Stomach (tissue), 9 donors: Measurements from ENCODE around the gene EXOG. TPM values are rescaled to one million over a fixed set of nuclear protein-coding genes. Genes with fewer than 3 reads are reported as not detected.

Source experiments
- DNase-seq, 2 donors: peaks; one replicate each; pipeline versions ENCODE4 v3.0.0 to v3.0.0-alpha.2; 2013 to 2019
- H3K27ac ChIP-seq, 5 donors: fragments of 200-600 bp in 4 of 5; sonication (generic) in 4 of 5; one replicate each; pipeline ENCODE4 v1.5.1; 2013 to 2019; ENCODE audit warnings: mild to moderate bottlenecking in 1 of 5, moderate library complexity in 1 of 5
- H3K27me3 ChIP-seq, 3 donors: fragments of 200-600 bp; sonication (generic); one replicate each; pipeline ENCODE4 v1.5.1; 2017 to 2019; ENCODE audit warnings: mixed run types in 1 of 3
- H3K36me3 ChIP-seq, 4 donors: fragments of 200-600 bp; sonication (generic); 1 replicate in 3 of 4; 2 replicates in 1 of 4; pipeline ENCODE4 v1.5.1; 2016 to 2019
- H3K4me1 ChIP-seq, 4 donors: fragments of 200-600 bp; sonication (generic); one replicate each; pipeline ENCODE4 v1.5.1; 2016 to 2019
- H3K4me3 ChIP-seq, 4 donors: fragments of 200-600 bp; sonication (generic) in 3 of 4; one replicate each; pipeline ENCODE4 v1.5.1; 2016 to 2019; ENCODE audit warnings: mild to moderate bottlenecking in 1 of 4
- H3K9me3 ChIP-seq, 4 donors: fragments of 200-600 bp; sonication (generic); one replicate each; pipeline ENCODE4 v1.5.1; 2016 to 2019
- CTCF ChIP-seq, 7 experiments: fragments of 450-650 bp in 4 of 7; fragments of 200-600 bp in 3 of 7; sonication (generic) in 3 of 7; IDR thresholded peaks; one replicate each; pipeline ENCODE4 v1.5.1; 2016 to 2019; ENCODE audit warnings: antibody characterized with exemption in 7 of 7, control low read depth in 2 of 7, mild to moderate bottlenecking in 1 of 7
- EP300 ChIP-seq: sonication (generic); formaldehyde crosslinking; IDR thresholded peaks from one replicate; pipeline ENCODE4 v1.6.1; 2017; ENCODE audit warnings: antibody characterized with exemption
- POLR2A ChIP-seq, 4 donors: fragments of 450-650 bp; IDR thresholded peaks; one replicate each; pipeline ENCODE4 v1.6.1; 2016; ENCODE audit warnings: antibody characterized with exemption in 4 of 4, control low read depth in 2 of 4, mild to moderate bottlenecking in 1 of 4, moderate library complexity in 1 of 4
- POLR2AphosphoS5 ChIP-seq, 3 donors: sonication (generic); formaldehyde crosslinking; IDR thresholded peaks; one replicate each; pipeline ENCODE4 v1.6.1; 2016; ENCODE audit warnings: antibody characterized with exemption in 3 of 3
- WGBS, 5 donors: extraction: QIAGEN DNeasy Blood & Tissue Kit in 3 of 5; methylation state at CpG; one replicate each; pipeline versions ENCODE4 v1.1.5 to v1.1.7; 2013 to 2018; 5-methylcytosine and 5-hydroxymethylcytosine counted together
- intact Hi-C: fragments of 100-400 bp; cut with DNase I; formaldehyde crosslinking; loops from one replicate; pipeline ENCODE4 v1.15.1; 2023; ENCODE audit warnings: low total_unique reads
- polyA plus RNA-seq, 3 donors: library from polyadenylated mRNA; stranded (reverse); fragments of 200-250 nt; gene quantifications; one replicate each; pipeline ENCODE4 v1.2.3, GENCODE V29; 2013
- small RNA-seq, 4 donors: library from RNA; depleted of rRNA; stranded (forward); fragments of <200 nt; gene quantifications; one replicate each; pipeline ENCODE3, GENCODE V24; 2016
- total RNA-seq, 5 donors: library from RNA; depleted of rRNA; stranded (reverse); fragments of >200 nt; gene quantifications; one replicate each; pipeline versions ENCODE4 v1.1.0 to v1.2.3, GENCODE V29; 2014 to 2016
- donor health status: healthy with polysubstance abuse.
- donor health status: Bipolar disorder and iron deficiency.
- donor health status: healthy.

EXOG gene
- total and polyA plus RNA-seq, 8 donors, result 2.4 to 202 (median 4.3) TPM; not detected in 1

- DNase-seq, result peak; percentile 4 to 24
- TF ChIP-seq POLR2A (IDR thresholded peaks at IDR 0.05) (no peak), POLR2AphosphoS5 (IDR thresholded peaks at IDR 0.05) (no peak), EP300 (no peak), CTCF (IDR thresholded peaks at IDR 0.05) (no peak)
- Histone ChIP-seq H3K9me3 (peaks cover 0 to 12% (median 7%) of the 10 kb centered on the region in 4 donors), H3K36me3 (no peaks in the 10 kb centered on the region), H3K27me3 (no peaks in the 10 kb centered on the region), H3K4me1 (no peaks in the 10 kb centered on the region), H3K4me3 (no peak overlapping the region), H3K27ac (no peak overlapping the region)
- intact Hi-C loops, result no loop called here
- whole genome bisulfite sequencing, 5 donors, result 62 to 71% (median 69%) methylated on average over 6 of the region's 6 CpGs
Measured at GRCh38 chr3:38574411-38575278, 78.5 kb downstream of the EXOG start.

- Histone ChIP-seq H3K27me3 (no peaks in the 10 kb centered on the region), H3K9me3 (peaks cover 0 to 12% (median 7%) of the 10 kb centered on the region in 4 donors), H3K4me3 (no peak overlapping the region), H3K4me1 (no peaks in the 10 kb centered on the region), H3K27ac (no peak overlapping the region), H3K36me3 (no peaks in the 10 kb centered on the region)
- TF ChIP-seq EP300, result no peak
- TF ChIP-seq CTCF (IDR thresholded peaks at IDR 0.05), result no peak
- no peak for TF ChIP-seq POLR2A (IDR thresholded peaks at IDR 0.05)
- TF ChIP-seq POLR2AphosphoS5 (IDR thresholded peaks at IDR 0.05), result no peak
- intact Hi-C loops, result no loop called here
- 87 to 92% (median 90%) methylated on average over 17 to 18 of the region's 18 CpGs for WGBS, 5 donors
- peak in 1 of 2 donors; percentile 23 for DNase-seq
Measured at GRCh38 chr3:38575279-38575843, 79.2 kb downstream of the EXOG start.

Small RNA genes within 50 kb of the gene (small RNA-seq; reads per million reads assigned to genes)
- 0 reads per million in 4 donors for gene RF00019

Other genes with a start within 250 kb of the EXOG start
- gene SLC22A13, start 230.5 kb upstream of the EXOG start, total RNA-seq, result under 1 TPM in 2 of 5 donors, not detected in 3; 0.29 to 0.73 TPM
- under 1 TPM in 1 of 3 donors, not detected in 2; 0.05 TPM for gene SLC22A13, start 230.5 kb upstream of the EXOG start, polyA plus RNA-seq
- gene SLC22A14, start 214.0 kb upstream of the EXOG start, total RNA-seq, result not detected
- gene SLC22A14, start 214.0 kb upstream of the EXOG start, polyA plus RNA-seq, result under 1 TPM in 2 of 3 donors, not detected in 1; 0.08 to 0.31 TPM
- gene XYLB, start 149.6 kb upstream of the EXOG start, total RNA-seq, result 10 to 100 TPM in 2 of 5 donors, 1 to 10 TPM in 3; 2.3 to 41.6 (median 8.3) TPM
- gene XYLB, start 149.6 kb upstream of the EXOG start, polyA plus RNA-seq, result 1 to 10 TPM; 1.1 to 1.7 (median 1.4) TPM
- gene ACVR2B, start 42.5 kb upstream of the EXOG start, total RNA-seq, result 10 to 100 TPM in 1 of 5 donors, 1 to 10 TPM in 4; 1.2 to 11.0 (median 5.4) TPM
- gene ACVR2B, start 42.5 kb upstream of the EXOG start, polyA plus RNA-seq, result under 1 TPM; 0.61 to 0.81 (median 0.73) TPM
- 1 to 10 TPM in 1 of 5 donors, under 1 TPM in 1, not detected in 3; 0.14 to 1.1 TPM for gene SCN5A, start 153.3 kb downstream of the EXOG start, total RNA-seq
- under 1 TPM in 2 of 3 donors, not detected in 1; 0.05 to 0.06 TPM for gene SCN5A, start 153.3 kb downstream of the EXOG start, polyA plus RNA-seq